GM12873 (cell line): Measurements from ENCODE around the gene TNFRSF21.

Source experiments
- CTCF ChIP-seq: IDR thresholded peaks from 2 replicates; pipeline ENCODE4 v1.5.1; 2012; ENCODE audit warnings: low read depth, mild to moderate bottlenecking, moderate library complexity, low read length, control low read depth; ENCODE audit not compliant: insufficient read depth; ENCODE audit errors: missing control alignments

Gene TNFRSF21

DNA sequence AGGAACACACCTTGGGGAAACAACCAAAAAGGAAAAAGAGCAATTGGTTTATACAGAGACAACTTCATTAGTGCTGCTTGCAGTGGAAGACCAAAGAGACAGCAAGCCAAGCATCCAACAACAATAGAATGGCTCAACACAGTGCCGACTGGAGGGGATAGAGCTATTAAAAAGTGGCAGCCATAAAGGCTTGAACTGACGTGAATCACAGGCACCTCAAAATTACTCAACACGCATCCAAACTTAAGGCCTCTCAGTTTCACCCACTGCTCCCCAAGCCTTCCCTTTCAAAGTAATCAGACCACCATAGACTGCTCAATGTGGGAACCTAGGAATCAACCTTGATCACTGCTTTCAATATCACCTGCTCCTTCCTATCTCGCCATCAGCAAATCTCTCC, 9.7 kb downstream of the TNFRSF21 start:
- TF ChIP-seq CTCF, result no peak

- no peak for TF ChIP-seq CTCF
Measured at GRCh38 chr6:47298475-47298874, 11.2 kb downstream of the TNFRSF21 start.

GRCh38 chr6:47294990-47295389, 14.7 kb downstream of the TNFRSF21 start:
- no peak for TF ChIP-seq CTCF

- no peak for TF ChIP-seq CTCF
Measured at GRCh38 chr6:47292944-47293343, 16.8 kb downstream of the TNFRSF21 start.

- TF ChIP-seq CTCF, result no peak
Measured at GRCh38 chr6:47292027-47292426, 17.7 kb downstream of the TNFRSF21 start.

GRCh38 chr6:47290124-47290834, 19.4 kb downstream of the TNFRSF21 start:
- TF ChIP-seq CTCF, result no peak

DNA sequence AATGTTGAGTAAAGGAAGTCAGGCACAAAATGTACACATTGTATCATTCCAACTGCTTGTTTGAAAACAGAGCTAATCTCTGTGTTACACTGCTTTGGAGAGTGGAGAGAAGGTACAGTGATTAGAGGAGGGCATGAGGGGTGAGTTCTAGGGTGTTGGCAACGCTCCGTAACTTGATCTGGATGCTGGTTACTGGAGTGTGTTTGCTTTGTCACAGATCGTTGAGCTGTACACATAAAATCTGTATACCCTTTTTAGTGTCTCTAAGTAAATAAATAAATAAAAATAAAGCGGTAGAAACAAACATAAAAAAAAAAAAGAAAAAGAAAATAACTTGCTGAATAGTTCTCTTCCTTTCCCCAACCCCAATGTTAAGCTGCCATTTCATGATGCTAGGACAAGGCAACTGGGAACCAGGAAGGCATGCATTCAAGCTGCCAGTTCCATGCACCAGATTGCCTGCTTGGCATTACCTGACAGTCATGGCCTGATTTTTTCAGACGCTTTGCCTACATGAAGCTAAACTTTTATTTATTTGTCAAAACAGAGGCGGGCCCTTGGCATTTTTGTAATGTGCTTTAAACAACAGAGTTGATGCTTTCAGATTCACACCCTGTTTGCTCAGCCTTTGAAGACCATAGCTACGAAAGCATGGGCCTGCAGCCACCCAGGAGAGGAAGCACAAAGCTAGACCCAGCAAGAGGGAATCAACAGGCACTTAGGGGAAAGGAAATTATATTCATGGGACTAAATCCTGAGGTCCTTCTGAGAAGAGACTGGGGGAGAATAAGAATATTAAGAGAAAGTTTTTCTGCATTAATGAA, 21.2 kb downstream of the TNFRSF21 start:
- no peak for TF ChIP-seq CTCF
